Neural progenitor cell (in vitro differentiated cells): ENCODE data around the gene SCART1.
"Not testable (repeated sequence)": the region's sequence is repeated elsewhere in the genome, so short reads cannot be mapped to it uniquely, and the experiment has no call there.

ENCODE experiments used
- EZH2phosphoT487 ChIP-seq: fragments of 200-600 bp; sonication (generic); IDR thresholded peaks from 2 replicates; pipeline ENCODE4 v1.6.1; 2017; ENCODE audit warnings: antibody characterized with exemption
- TF ChIP-seq, protein P1 (sequence below): fragments of 200-600 bp; sonication (generic); IDR thresholded peaks from 2 replicates; pipeline ENCODE4 v1.5.1; 2017; ENCODE audit warnings: antibody characterized with exemption, mild to moderate bottlenecking

DNA sequence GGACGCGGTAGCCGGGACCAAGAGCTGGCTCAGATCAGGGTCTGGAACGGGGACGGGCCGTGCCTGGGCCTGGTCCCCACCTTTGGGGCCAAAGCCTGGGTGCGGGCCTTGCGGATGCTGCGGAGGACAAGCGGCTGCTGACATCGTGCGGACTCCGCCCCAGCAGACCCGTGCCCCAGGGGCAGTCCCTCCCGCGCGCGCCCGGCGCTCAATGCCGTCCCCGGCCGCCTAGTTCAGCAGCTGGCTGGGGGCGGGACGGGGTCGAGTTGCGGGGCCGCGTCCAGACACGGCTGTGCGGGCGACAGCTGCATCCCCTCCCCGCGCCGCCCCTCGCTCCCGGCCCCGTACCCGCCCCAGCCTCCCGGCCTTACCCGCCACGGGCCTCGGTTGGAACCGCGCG is 29.6 kb upstream of the SCART1 start:
- not testable (repeated sequence) for TF ChIP-seq EZH2phosphoT487
- TF ChIP-seq, protein P1, sequence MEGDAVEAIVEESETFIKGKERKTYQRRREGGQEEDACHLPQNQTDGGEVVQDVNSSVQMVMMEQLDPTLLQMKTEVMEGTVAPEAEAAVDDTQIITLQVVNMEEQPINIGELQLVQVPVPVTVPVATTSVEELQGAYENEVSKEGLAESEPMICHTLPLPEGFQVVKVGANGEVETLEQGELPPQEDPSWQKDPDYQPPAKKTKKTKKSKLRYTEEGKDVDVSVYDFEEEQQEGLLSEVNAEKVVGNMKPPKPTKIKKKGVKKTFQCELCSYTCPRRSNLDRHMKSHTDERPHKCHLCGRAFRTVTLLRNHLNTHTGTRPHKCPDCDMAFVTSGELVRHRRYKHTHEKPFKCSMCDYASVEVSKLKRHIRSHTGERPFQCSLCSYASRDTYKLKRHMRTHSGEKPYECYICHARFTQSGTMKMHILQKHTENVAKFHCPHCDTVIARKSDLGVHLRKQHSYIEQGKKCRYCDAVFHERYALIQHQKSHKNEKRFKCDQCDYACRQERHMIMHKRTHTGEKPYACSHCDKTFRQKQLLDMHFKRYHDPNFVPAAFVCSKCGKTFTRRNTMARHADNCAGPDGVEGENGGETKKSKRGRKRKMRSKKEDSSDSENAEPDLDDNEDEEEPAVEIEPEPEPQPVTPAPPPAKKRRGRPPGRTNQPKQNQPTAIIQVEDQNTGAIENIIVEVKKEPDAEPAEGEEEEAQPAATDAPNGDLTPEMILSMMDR: not testable (repeated sequence)
